ENCODE results near the gene RBM28.
"Not testable (repeated sequence)": the region's sequence is repeated elsewhere in the genome, so short reads cannot be mapped to it uniquely, and the experiment has no call there.

Gene RBM28

DNA sequence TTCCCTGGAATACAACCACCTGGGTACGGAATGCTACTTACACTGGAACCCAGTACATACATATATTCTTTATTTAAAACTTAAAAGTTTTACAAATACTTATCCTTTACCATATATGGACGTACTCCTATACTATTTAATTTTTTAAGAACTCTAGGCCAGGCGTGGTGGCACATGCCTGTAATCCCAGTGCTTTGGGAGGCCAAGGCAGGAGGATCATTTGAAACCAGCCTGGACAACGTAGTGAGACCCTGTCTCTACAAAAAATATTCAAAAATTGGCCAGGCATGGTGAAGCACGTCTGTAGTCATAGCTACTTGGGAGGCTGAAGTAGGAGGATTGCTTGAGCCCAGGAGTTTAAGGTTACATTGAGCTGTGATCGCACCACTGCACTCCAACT is 2.0 kb downstream of the RBM28 start:
- DNase-seq = no peak

DNA sequence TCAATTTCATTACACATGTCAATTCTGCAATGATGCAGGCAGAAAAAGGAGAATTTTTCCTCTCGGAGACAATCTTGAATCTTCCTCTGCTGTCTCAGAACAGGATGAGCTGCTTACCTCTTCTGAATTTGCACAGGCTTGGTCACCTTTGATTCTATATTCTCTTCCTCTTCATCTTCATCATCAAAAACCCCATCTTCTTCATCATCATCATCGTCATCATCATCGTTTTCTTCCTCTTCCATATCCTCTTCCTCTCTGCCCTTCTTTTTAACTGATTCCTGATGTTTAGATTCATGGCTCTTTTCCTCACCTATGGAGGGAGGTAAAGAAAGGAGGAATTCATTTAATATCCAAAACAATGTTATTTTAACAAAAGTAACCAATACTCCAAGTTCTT is 8.0 kb downstream of the RBM28 start:
- no peak for DNase-seq

DNA sequence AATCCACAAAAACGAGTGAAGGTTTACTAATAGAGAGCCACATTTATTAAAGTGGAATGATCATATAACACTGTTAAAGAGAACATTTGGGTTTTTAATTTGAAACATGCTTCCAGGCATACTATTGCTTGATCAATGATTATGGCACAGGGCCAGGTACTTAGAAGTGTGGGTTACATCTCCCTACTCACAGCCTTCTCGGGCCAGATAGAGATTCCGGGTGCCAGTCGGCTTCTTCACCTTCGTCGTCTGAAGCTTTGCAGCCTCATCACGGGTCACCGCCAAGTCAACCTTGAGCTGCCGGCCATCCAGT is 19.4 kb downstream of the RBM28 start:
- DNase-seq = no peak

- DNase-seq = no peak
Observed at GRCh38 chr7:128323459-128324367, 20.0 kb downstream of the RBM28 start.

DNA sequence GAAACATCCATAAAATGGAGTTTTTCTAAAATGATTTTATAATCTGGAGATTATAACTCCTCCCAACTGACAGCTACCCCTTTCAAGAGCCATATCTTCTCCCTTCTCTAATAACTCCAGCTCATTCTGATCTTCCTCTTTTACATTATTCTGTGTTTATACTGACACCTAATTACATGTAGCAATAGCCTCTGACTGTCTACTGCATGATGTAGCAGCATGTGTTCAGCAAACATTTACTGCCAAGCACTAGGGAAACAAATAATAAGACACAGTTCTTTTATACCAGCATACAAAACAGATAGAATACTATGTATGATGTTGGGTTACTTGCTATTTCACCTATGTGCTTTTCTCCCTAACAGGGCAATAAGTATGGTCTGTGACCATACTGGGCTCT is 20.7 kb downstream of the RBM28 start:
- DNase-seq = no peak

DNA sequence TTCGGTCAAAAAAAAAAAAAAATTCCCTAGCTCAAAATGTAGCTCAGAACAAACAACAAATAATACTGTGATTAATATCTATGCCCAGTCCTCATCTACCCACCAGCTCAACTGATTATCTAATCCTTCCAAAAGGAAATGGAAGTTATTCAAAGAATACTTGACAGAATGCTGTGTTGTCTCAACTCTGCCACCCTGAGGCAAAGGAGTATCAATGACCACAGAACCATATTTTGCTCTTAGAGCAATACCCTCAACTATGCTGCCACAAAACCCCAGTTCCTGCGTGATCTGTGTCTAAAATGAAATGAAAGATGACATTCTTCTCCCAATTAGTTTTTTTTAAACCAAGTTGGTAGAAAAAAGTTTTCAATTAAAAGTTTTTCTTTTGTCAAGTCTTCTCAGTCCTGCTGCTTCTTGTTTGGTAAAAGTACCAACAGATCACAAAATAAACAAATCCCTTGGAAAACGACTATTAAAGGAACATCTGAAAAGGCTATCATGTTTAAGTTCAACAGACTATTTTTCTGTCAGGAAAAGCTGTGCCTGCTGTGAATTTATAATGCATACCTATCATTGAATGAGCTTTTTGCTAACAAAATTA is 21.6 kb downstream of the RBM28 start:
- DNase-seq = no peak

- DNase-seq = no peak
Observed at GRCh38 chr7:128321044-128321422, 22.7 kb downstream of the RBM28 start.

DNA sequence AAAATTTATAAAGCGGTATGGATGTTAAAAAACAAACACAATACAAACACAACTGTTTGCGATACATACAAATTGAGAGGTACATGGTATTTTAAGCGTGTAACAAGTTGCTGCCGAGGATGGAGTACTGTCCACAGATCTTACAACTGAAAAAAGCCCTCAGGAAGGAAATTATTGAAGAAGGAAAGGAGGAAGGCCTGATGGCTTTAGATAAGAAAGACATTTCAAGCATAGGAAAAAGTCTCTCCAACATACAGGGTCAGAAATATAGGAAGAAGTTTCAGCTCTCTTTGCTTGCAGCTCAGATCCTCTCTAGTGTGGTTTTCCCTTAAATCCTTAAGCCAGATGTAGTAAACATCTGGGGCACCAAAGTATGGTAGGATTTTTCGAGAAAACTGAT is 25.0 kb downstream of the RBM28 start:
- DNase-seq = no peak

GRCh38 chr7:128311013-128311412 is 32.7 kb downstream of the RBM28 start:
- DNase-seq = no peak

- DNase-seq = no peak
Observed at GRCh38 chr7:128310499-128310898, 33.2 kb downstream of the RBM28 start.

- no peak for DNase-seq
Observed at GRCh38 chr7:128309976-128310375, 33.7 kb downstream of the RBM28 start.

DNA sequence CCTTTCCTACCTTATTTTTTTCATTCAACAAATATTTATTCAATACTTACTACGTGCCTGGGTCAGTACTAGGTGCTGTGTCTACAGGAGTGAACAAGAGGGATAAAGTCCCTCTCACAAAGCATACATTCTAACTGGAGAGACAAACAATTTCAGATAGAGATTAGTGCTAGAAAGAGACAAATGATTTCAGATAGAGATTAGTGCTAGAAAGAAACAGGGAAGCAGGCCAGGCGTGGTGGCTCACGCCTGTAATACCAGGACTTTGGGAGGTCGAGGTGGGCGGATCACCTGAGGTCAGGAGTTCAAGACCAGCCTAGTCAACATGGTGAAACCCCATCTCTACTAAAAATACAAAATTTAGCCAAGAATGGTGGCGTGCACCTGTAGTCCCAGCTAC is 34.6 kb downstream of the RBM28 start:
- DNase-seq = no peak

DNA sequence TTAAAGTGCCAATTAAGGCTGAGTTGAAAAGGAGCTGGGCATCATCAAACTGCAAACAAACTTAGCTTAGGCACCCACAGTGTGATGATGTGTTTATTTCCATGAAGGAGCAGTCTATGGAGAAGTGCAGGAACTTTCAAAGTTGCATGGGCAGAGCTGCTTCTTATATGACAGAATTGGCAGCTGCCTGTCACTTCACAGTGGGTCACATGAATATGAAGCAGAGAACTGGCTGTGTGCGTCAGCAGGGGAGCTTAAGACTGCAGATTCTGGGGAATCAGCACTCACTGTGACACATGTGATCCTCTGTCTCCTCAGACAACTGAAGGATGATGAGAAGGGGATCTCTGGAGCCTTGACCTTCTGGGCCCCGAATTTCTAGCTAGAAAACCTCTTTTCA is 36.6 kb downstream of the RBM28 start:
- no peak for DNase-seq

DNA sequence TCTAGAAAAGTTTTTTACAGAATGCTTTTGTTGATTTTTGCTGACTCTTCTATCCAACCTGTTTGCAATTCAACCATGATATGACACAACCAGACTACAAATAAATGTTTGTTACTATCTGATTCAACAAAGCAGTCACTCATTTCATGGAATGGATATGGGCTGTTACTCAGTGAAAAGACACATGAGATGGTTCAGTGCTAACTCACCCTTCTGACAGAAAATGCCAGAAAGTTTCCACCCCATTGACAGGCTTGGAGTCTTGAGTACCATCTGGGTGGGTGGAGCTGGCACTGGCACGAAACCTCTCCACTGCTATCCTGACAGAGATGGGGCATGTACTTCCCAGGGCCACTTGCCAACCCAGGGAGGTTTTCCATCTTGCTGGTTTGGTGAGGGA is 39.5 kb downstream of the RBM28 start:
- DNase-seq = no peak

GRCh38 chr7:128303643-128304042 is 40.1 kb downstream of the RBM28 start:
- no peak for DNase-seq

DNA sequence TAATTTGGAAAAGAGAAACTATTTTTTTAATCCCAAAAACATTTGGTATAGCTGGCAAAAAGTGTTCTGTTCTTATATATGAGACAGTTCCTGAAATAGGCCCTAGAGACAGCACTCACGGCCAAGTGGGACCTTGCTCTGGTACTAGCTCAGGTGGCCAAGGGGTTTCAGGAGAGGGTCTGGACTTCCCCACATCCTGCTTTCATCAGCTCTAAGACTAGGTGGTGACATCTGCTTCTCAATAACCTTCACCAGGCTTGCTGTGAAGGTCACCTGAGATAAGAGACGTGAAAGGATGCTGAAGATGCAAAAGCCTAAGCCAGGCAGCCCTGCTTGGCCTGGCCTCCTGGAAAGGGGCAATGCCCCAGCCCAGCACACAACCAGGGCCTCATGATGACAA is 40.6 kb downstream of the RBM28 start:
- no peak for DNase-seq

DNA sequence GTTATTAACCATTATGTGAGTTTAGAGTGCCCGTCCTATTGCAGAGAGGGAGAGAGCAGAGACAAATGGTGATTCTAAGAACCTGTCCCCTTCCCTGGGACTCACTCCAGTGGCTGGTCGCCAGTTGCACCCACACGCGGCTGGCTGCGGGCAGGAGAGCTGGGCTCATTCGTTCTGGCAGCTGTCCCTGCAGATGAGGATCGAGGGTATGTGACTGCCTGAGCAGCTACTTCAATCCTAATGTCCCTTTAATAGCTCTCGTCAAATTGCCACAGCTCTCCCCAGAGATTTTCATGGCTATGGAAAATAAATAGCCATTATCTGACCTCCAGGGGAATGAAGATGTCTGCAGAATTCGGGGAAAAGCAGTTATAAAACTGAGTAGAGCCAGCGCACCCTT is 41.6 kb downstream of the RBM28 start:
- no peak for DNase-seq

DNA sequence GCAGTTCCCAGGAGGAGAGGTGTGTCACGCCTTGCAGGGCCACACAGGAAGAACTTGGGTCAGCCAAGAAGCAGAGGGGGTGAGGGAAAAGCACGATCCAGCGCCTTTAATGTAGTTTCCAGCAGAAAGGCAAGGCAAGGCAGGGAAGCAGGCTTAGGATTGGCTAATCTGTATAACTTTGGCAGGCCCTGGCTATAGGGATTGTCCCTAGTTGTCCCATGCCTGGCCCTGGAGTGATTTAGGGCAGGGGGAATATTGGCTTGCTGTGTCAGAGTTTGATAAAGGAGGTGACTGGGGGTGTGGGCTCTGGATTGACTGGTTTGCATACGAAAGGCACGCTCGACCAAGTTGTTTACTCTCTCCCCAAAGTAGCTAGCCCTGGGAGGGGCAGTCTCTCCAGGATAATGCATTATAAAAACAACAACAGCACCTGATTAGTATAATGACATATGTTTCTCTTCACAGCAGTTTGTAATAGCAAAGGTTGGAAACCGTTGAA is 44.5 kb downstream of the RBM28 start:
- DNase-seq = no peak

DNA sequence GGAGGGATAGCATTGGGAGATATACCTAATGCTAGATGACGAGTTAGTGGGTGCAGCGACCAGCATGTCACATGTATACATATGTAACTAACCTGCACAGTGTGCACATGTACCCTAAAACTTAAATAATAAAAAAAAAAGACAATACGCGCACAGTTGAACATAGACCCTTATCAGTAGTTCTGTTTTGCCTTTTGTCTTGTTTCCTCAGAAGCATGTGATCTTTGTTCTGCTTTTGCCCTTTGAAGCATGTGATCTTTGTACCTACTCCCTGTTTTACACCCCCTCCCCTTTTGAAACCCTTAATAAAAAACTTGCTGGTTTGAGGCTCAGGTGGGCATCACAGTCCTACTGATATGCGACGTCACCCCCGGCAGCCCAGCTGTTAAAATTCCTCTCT is 45.7 kb downstream of the RBM28 start:
- DNase-seq = not testable (repeated sequence)

GRCh38 chr7:128287556-128287955 is 56.2 kb downstream of the RBM28 start:
- no peak for DNase-seq

DNA sequence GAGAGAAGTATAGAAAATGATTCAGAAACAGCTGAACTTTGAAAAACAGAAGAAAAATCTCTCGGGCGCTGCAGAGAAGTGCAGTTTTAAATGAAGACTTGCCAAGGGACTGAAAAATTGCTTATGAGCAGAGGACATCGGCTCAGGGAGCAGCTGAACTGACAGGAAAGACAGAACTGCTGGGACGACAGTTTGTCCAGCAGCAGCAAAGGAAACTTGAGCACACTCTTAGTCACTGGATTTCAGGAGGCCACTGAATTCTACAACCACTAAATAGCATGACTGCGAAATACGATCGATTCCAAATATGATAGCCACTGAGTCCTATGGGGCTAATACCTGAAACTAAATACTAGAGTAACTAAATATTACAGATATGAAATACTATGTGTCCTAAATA is 59.6 kb downstream of the RBM28 start:
- DNase-seq = no peak

DNA sequence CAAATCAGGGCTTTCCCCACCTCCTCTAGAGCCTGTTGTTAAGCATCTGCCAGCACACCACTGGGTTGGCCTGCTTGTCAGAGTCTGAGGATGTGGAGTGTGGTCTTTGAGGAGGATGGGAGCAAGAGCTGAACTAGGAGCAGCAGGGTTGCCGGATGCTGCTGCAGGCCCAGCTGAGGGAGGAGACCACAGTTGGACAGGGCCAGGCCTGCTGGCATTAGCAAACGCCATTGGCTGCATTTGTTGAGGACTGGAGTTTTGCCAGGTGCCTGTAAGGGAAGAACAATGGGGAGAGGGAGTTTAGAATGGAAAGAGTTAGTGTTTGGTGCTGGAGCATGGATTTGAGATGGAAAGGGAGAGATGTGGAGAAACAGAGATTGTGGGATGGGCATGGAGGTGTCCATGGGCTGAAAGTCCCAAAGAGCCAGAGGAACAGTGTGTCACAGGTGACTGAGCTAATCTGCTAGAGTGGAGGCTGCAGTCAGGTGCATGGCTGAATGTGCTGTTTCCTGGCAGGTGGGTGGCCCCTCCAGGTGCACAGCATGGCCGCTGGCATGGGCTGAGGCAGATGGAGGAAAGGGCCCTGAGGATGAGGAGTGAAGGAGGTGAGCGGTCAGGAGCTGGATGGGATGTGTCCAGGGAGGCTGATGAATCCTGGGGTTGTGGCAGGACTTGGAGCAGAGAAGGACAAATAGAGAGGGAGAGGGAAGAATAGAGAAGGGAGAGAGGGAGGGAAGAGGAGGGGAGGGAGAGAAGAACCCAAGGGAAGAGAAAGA is 61.9 kb downstream of the RBM28 start:
- no peak for DNase-seq

GRCh38 chr7:128280451-128280850 is 63.3 kb downstream of the RBM28 start:
- DNase-seq = not testable (repeated sequence)

Data from islet precursor cell (in vitro differentiated cells).